ENCODE measurements around the gene GIMAP7.
A peak's percentile ranks its signal among the peaks of the same experiment; 100 is the strongest.
"Not testable (repeated sequence)": the region's sequence is repeated elsewhere in the genome, so short reads cannot be mapped to it uniquely, and the experiment has no call there.

GIMAP7 gene

DNA sequence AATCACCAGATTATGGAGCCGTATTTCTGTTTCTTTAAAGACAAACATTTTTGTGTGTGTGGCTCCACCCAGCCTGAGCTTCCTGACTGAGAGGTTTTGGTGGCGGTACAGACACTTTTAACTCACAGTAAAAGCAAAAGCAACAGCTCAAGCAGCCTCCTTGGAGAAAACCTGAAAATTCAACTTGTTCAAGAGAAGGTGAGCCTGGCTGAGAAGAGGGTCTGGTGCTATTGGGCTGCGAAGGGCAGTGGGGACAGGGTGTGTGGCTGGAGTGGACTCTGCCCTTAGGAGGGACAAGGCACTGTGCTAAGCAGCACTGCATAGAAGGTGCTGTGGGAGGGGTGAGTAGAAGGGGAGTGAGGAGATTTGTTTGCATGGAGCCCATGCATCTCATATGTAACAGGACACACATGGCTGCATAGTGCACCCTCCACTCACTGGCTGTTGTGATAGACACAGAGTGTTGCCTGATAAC, at the start of gene GIMAP7:
Gene GIMAP7 (plus strand): TSS at position 125 of the 475 bp plus-strand sequence. CDS start 5,103 bp downstream, outside the sequence.
- Mint-ChIP-seq H3K27ac (no peak within 1 kb of the TSS), H3K27me3 (no peaks in the 10 kb centered on the region), H3K9me3 (no peaks in the 10 kb centered on the region), H3K36me3 (no peaks in the 10 kb centered on the region), H3K4me1 (peaks cover 9% of the 10 kb centered on the region), H3K4me3 (peak within 1 kb of the TSS; percentile 6)
- peak; percentile 49 for ATAC-seq

- no peak for ATAC-seq
- Mint-ChIP-seq H3K27me3 (peaks cover 8% of the 10 kb centered on the region), H3K27ac (no peak overlapping the region), H3K36me3 (peaks cover 25% of the 10 kb centered on the region), H3K4me1 (no peaks in the 10 kb centered on the region), H3K9me3 (peaks cover 17% of the 10 kb centered on the region), H3K4me3 (no peak overlapping the region)
Observed at GRCh38 chr7:150464962-150465361, 49.7 kb upstream of the GIMAP7 start.

GRCh38 chr7:150465414-150465813, 49.3 kb upstream of the GIMAP7 start:
- H3K27ac Mint-ChIP-seq, result no peak overlapping the region
- peaks cover 25% of the 10 kb centered on the region for H3K36me3 Mint-ChIP-seq
- no peaks in the 10 kb centered on the region for H3K4me1 Mint-ChIP-seq
- peaks cover 8% of the 10 kb centered on the region for H3K27me3 Mint-ChIP-seq
- peaks cover 17% of the 10 kb centered on the region for H3K9me3 Mint-ChIP-seq
- H3K4me3 Mint-ChIP-seq, result no peak overlapping the region
- ATAC-seq, result no peak

DNA sequence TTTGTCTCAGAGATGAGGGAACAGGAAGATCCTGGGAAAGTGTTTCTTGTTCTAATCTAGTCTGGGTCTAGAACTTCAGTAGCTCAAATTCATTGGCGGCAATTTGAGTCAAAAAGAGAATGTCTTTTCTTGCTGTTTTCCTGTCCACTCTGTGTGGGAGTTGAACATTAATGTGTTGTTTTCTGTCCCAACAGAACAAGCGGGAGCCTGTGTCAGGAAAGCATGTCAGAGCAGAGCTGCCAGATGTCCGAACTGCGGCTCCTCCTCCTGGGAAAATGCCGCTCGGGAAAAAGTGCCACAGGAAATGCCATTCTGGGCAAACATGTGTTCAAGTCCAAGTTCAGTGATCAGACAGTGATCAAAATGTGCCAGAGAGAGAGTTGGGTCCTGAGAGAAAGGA, 48.2 kb upstream of the GIMAP7 start:
- no peak for ATAC-seq
- no peak overlapping the region for H3K4me3 Mint-ChIP-seq
- peaks cover 8% of the 10 kb centered on the region for H3K27me3 Mint-ChIP-seq
- peaks cover 25% of the 10 kb centered on the region for H3K36me3 Mint-ChIP-seq
- no peak overlapping the region for H3K27ac Mint-ChIP-seq
- no peaks in the 10 kb centered on the region for H3K4me1 Mint-ChIP-seq
- H3K9me3 Mint-ChIP-seq, result peaks cover 14% of the 10 kb centered on the region

DNA sequence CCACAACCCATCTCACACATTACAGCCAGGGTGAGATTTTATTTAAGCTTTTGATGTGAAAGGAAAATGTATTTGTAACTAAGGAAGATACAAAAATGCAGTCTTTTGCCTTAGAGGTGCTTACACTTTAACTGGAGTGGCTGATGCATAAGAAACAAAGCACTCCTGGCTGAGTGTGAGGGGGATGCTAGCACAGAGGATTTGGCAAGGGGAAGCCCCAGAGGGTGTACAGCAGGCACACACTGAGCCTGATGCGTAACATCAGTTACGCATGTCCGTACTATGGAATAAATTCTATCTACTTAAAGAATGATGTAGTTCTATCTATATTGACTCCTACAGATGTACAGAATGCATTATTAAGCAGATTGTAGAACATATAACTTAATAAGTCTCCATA, 46.4 kb upstream of the GIMAP7 start:
- H3K4me1 Mint-ChIP-seq, result no peaks in the 10 kb centered on the region
- H3K9me3 Mint-ChIP-seq, result peaks cover 4% of the 10 kb centered on the region
- H3K36me3 Mint-ChIP-seq, result peaks cover 10% of the 10 kb centered on the region
- ATAC-seq, result no peak
- H3K4me3 Mint-ChIP-seq, result no peak overlapping the region
- H3K27ac Mint-ChIP-seq, result no peak overlapping the region
- H3K27me3 Mint-ChIP-seq, result peaks cover 8% of the 10 kb centered on the region

GRCh38 chr7:150471886-150472285, 42.8 kb upstream of the GIMAP7 start:
- H3K4me1 Mint-ChIP-seq, result no peaks in the 10 kb centered on the region
- no peak overlapping the region for H3K4me3 Mint-ChIP-seq
- peaks cover 6% of the 10 kb centered on the region for H3K36me3 Mint-ChIP-seq
- H3K27me3 Mint-ChIP-seq, result peaks cover 27% of the 10 kb centered on the region
- no peaks in the 10 kb centered on the region for H3K9me3 Mint-ChIP-seq
- no peak overlapping the region for H3K27ac Mint-ChIP-seq
- no peak for ATAC-seq

DNA sequence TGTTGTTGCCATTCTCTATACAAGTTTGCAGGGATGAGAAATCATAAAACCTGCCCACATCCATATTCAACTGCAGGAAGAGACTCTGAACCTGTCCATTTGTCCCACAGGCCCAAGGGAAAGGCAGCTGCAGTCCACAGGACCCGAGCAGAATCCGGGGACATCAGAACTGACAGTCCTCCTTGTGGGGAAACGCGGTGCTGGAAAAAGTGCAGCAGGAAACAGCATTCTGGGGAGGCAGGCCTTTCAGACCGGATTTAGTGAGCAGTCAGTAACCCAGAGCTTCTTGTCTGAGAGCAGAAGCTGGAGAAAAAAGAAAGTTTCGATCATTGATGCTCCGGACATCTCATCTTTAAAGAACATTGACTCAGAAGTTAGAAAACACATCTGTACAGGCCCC, 40.8 kb upstream of the GIMAP7 start:
- H3K27ac Mint-ChIP-seq, result no peak overlapping the region
- H3K4me3 Mint-ChIP-seq, result no peak overlapping the region
- peaks cover 34% of the 10 kb centered on the region for H3K27me3 Mint-ChIP-seq
- H3K9me3 Mint-ChIP-seq, result no peaks in the 10 kb centered on the region
- no peaks in the 10 kb centered on the region for H3K4me1 Mint-ChIP-seq
- ATAC-seq, result no peak
- no peaks in the 10 kb centered on the region for H3K36me3 Mint-ChIP-seq

GRCh38 chr7:150476285-150476684, 38.4 kb upstream of the GIMAP7 start:
- Mint-ChIP-seq H3K27me3 (peaks cover 45% of the 10 kb centered on the region), H3K4me1 (peaks cover 2% of the 10 kb centered on the region), H3K27ac (no peak overlapping the region), H3K4me3 (no peak overlapping the region), H3K36me3 (no peaks in the 10 kb centered on the region), H3K9me3 (no peaks in the 10 kb centered on the region)
- no peak for ATAC-seq

- Mint-ChIP-seq H3K27me3 (peaks cover 52% of the 10 kb centered on the region), H3K4me3 (no peak overlapping the region), H3K9me3 (no peaks in the 10 kb centered on the region), H3K27ac (no peak overlapping the region), H3K4me1 (peaks cover 6% of the 10 kb centered on the region), H3K36me3 (no peaks in the 10 kb centered on the region)
- ATAC-seq, result no peak
Observed at GRCh38 chr7:150476819-150477631, 37.6 kb upstream of the GIMAP7 start.

GRCh38 chr7:150479023-150479716, 35.5 kb upstream of the GIMAP7 start:
- Mint-ChIP-seq H3K27me3 (peaks cover 72% of the 10 kb centered on the region), H3K4me1 (peaks cover 21% of the 10 kb centered on the region), H3K9me3 (no peaks in the 10 kb centered on the region), H3K27ac (no peak overlapping the region), H3K4me3 (no peak overlapping the region), H3K36me3 (no peaks in the 10 kb centered on the region)
- no peak for ATAC-seq

- Mint-ChIP-seq H3K36me3 (no peaks in the 10 kb centered on the region), H3K4me1 (peaks cover 23% of the 10 kb centered on the region), H3K9me3 (no peaks in the 10 kb centered on the region), H3K4me3 (no peak overlapping the region), H3K27ac (no peak overlapping the region), H3K27me3 (peaks cover 67% of the 10 kb centered on the region)
- no peak for ATAC-seq
Observed at GRCh38 chr7:150481186-150481920, 33.3 kb upstream of the GIMAP7 start.

- Mint-ChIP-seq H3K9me3 (no peaks in the 10 kb centered on the region), H3K36me3 (no peaks in the 10 kb centered on the region), H3K27ac (no peak overlapping the region), H3K27me3 (peaks cover 67% of the 10 kb centered on the region), H3K4me3 (no peak overlapping the region), H3K4me1 (peaks cover 23% of the 10 kb centered on the region)
- ATAC-seq, result no peak
Observed at GRCh38 chr7:150481922-150482321, 32.8 kb upstream of the GIMAP7 start.

GRCh38 chr7:150483514-150483913, 31.2 kb upstream of the GIMAP7 start:
- not testable (repeated sequence) for ATAC-seq, H3K9me3 Mint-ChIP-seq, H3K4me3 Mint-ChIP-seq, H3K36me3 Mint-ChIP-seq, H3K27ac Mint-ChIP-seq
- Mint-ChIP-seq H3K4me1 (peaks cover 23% of the 10 kb centered on the region), H3K27me3 (peaks cover 59% of the 10 kb centered on the region)

DNA sequence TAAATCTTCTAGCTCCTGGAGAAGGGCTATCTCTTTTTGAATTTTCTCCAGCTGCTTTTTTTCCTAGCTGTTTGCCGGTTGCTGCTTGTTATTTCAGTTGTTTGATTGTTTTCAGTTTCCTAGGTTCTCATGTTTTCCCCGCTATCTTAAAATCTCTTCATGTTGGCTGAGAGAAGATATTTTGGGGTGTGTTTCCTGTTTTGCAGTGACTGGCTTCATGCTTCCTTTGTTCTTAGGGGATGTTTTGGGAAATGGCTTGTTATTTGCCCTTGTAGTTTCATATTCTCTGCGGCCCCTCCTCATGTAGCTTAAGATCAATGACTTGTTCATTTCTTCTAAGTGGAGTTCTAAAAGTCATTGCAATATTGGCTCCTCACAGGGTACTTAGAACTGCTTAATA, 30.6 kb upstream of the GIMAP7 start:
- H3K4me3 Mint-ChIP-seq, H3K27ac Mint-ChIP-seq, H3K36me3 Mint-ChIP-seq, ATAC-seq, H3K9me3 Mint-ChIP-seq: not testable (repeated sequence)
- peaks cover 23% of the 10 kb centered on the region for H3K4me1 Mint-ChIP-seq
- peaks cover 56% of the 10 kb centered on the region for H3K27me3 Mint-ChIP-seq

GRCh38 chr7:150487625-150488024, 27.0 kb upstream of the GIMAP7 start:
- H3K36me3 Mint-ChIP-seq, result no peaks in the 10 kb centered on the region
- peaks cover 17% of the 10 kb centered on the region for H3K4me1 Mint-ChIP-seq
- peaks cover 2% of the 10 kb centered on the region for H3K9me3 Mint-ChIP-seq
- peaks cover 32% of the 10 kb centered on the region for H3K27me3 Mint-ChIP-seq
- no peak overlapping the region for H3K27ac Mint-ChIP-seq
- ATAC-seq, result no peak
- no peak overlapping the region for H3K4me3 Mint-ChIP-seq
